Sigmoid colon (tissue), 7 donors: Measurements from ENCODE around the gene EEF1A2. TPM values are rescaled to one million over a fixed set of nuclear protein-coding genes. Genes with fewer than 3 reads are reported as not detected.
A peak's percentile ranks its signal among the peaks of the same experiment; 100 is the strongest.

ENCODE experiments used
- DNase-seq: peaks from one replicate; pipeline ENCODE4 v3.0.0-alpha.2; 2019
- H3K27ac ChIP-seq, 4 donors: fragments of 200-600 bp; sonication (generic); one replicate each; pipeline ENCODE4 v1.5.1; 2016 to 2019; ENCODE audit warnings: mild to moderate bottlenecking in 1 of 4
- H3K27me3 ChIP-seq, 3 donors: fragments of 200-600 bp; sonication (generic); one replicate each; pipeline ENCODE4 v1.5.1; 2019; ENCODE audit warnings: mild to moderate bottlenecking in 1 of 3
- H3K36me3 ChIP-seq, 4 donors: fragments of 200-600 bp; sonication (generic); one replicate each; pipeline ENCODE4 v1.5.1; 2016 to 2019
- H3K4me1 ChIP-seq, 4 donors: fragments of 200-600 bp; sonication (generic); one replicate each; pipeline ENCODE4 v1.5.1; 2017 to 2019
- H3K4me3 ChIP-seq, 4 donors: fragments of 200-600 bp; sonication (generic); one replicate each; pipeline ENCODE4 v1.5.1; 2017 to 2019; ENCODE audit warnings: mild to moderate bottlenecking in 2 of 4, moderate library complexity in 1 of 4
- H3K9me3 ChIP-seq, 4 donors: fragments of 200-600 bp in 3 of 4; sonication (generic) in 3 of 4; one replicate each; pipeline versions ENCODE4 v1.5.1 to v1.6.1; 2013 to 2019
- EP300 ChIP-seq, 4 donors: sonication (generic); formaldehyde crosslinking; IDR thresholded peaks; one replicate each; pipeline ENCODE4 v1.6.1; 2017; ENCODE audit warnings: antibody characterized with exemption in 4 of 4
- POLR2A ChIP-seq, 2 donors: fragments of 450-650 bp; IDR thresholded peaks; one replicate each; pipeline ENCODE4 v1.6.1; 2016; ENCODE audit warnings: antibody characterized with exemption in 2 of 2, mild to moderate bottlenecking in 2 of 2, moderate library complexity in 2 of 2
- POLR2AphosphoS5 ChIP-seq, 4 donors: sonication (generic); formaldehyde crosslinking; IDR thresholded peaks; one replicate each; pipeline ENCODE4 v1.6.1; 2017; ENCODE audit warnings: antibody characterized with exemption in 4 of 4
- WGBS, 2 donors: extraction: QIAGEN DNeasy Blood & Tissue Kit; methylation state at CpG; one replicate each; pipeline ENCODE4 v1.1.7; 2013; 5-methylcytosine and 5-hydroxymethylcytosine counted together
- intact Hi-C: fragments of 100-400 bp; cut with DNase I; formaldehyde crosslinking; loops from one replicate; pipeline ENCODE4 v1.15.1; 2023
- polyA plus RNA-seq, 3 donors: library from polyadenylated mRNA; stranded (reverse); fragments of 200-250 nt; gene quantifications; one replicate each; pipeline ENCODE4 v1.2.3, GENCODE V29; 2013
- total RNA-seq, 4 donors: library from RNA; depleted of rRNA; stranded (reverse); fragments of >200 nt; gene quantifications; one replicate each; pipeline ENCODE4 v1.1.0, GENCODE V29; 2016
- TF ChIP-seq, protein P1 (sequence below), 4 experiments: fragments of 450-650 bp in 3 of 4; fragments of 200-600 bp in 1 of 4; IDR thresholded peaks; one replicate each; pipeline ENCODE4 v1.5.1; 2016 to 2019; ENCODE audit warnings: antibody characterized with exemption in 4 of 4, mild to moderate bottlenecking in 3 of 4, moderate library complexity in 2 of 4
- donor health status: healthy with polysubstance abuse.
- donor health status: Bipolar disorder and iron deficiency.
- donor health status: healthy.

The EEF1A2 gene
- total and polyA plus RNA-seq, 7 donors, result 2.8 to 14.3 (median 7.8) TPM

DNA sequence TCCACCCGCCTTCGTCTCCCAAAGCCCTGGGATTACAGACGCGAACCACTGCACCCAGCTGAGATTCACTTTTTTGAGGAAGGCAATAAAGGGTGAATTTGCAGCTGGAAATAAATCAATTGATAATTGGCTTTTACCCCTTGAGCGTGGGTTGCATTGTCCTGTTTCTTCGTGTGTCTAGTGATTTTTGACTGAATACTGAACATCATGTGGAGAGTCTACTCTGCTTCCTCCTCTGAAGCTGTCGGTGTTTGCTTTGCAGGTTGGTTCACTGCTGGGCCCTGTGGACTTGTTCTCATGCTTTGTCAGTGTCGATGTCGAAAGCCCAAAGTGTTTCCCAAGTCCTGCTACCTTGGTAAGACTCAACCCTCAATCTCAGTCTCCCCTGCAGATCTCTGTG is 5.8 kb upstream of the EEF1A2 start:
- Histone ChIP-seq H3K27ac (no peak overlapping the region), H3K36me3 (no peaks in the 10 kb centered on the region), H3K4me3 (no peak overlapping the region), H3K27me3 (peaks cover 7 to 45% (median 22%) of the 10 kb centered on the region in 3 donors), H3K4me1 (peaks cover 0 to 10% (median 5%) of the 10 kb centered on the region in 4 donors), H3K9me3 (peaks cover 0 to 6% (median 2%) of the 10 kb centered on the region in 4 donors)
- intact Hi-C loops, result no loop called here
- 86 to 89% methylated on average over 9 of the region's 9 CpGs for WGBS, 2 donors
- no peak for DNase-seq
- no peak for TF ChIP-seq POLR2A (IDR thresholded peaks at IDR 0.05)
- TF ChIP-seq, protein P1, sequence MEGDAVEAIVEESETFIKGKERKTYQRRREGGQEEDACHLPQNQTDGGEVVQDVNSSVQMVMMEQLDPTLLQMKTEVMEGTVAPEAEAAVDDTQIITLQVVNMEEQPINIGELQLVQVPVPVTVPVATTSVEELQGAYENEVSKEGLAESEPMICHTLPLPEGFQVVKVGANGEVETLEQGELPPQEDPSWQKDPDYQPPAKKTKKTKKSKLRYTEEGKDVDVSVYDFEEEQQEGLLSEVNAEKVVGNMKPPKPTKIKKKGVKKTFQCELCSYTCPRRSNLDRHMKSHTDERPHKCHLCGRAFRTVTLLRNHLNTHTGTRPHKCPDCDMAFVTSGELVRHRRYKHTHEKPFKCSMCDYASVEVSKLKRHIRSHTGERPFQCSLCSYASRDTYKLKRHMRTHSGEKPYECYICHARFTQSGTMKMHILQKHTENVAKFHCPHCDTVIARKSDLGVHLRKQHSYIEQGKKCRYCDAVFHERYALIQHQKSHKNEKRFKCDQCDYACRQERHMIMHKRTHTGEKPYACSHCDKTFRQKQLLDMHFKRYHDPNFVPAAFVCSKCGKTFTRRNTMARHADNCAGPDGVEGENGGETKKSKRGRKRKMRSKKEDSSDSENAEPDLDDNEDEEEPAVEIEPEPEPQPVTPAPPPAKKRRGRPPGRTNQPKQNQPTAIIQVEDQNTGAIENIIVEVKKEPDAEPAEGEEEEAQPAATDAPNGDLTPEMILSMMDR (IDR thresholded peaks at IDR 0.05), result no peak
- no peak for TF ChIP-seq POLR2AphosphoS5 (IDR thresholded peaks at IDR 0.05)
- TF ChIP-seq EP300 (IDR thresholded peaks at IDR 0.05), result no peak

DNA sequence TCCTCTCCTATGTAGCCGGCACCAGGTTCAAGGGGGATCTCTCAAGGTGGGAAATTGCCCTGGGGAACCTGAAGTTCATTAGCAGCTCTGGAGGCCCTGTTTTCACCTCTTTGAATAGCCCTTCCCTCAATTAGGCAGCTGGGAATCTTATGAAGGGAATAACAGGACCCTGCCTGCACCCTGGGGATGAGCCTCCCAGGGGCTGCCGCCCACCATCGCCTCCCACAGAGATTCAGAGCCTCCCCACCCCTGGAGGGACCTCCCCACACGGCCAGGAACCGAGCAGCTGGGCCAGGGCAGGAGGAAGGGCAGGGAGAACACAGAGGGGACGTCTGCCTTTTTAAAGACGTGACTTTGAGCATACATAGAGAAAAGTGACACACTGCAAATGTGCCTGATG is 4.6 kb upstream of the EEF1A2 start:
- WGBS, 2 donors, result 42 to 45% methylated on average over 7 of the region's 7 CpGs
- H3K4me3 ChIP-seq, result no peak overlapping the region
- no peak overlapping the region for H3K27ac ChIP-seq
- peaks cover 17 to 48% (median 33%) of the 10 kb centered on the region in 3 donors for H3K27me3 ChIP-seq
- DNase-seq, result no peak
- intact Hi-C loops, result no loop called here
- TF ChIP-seq, protein P1 (IDR thresholded peaks at IDR 0.05), result no peak
- no peak for TF ChIP-seq EP300 (IDR thresholded peaks at IDR 0.05)
- TF ChIP-seq POLR2AphosphoS5 (IDR thresholded peaks at IDR 0.05), result no peak
- TF ChIP-seq POLR2A (IDR thresholded peaks at IDR 0.05), result no peak
- peaks cover 0 to 20% (median 13%) of the 10 kb centered on the region in 4 donors for H3K4me1 ChIP-seq
- no peaks in the 10 kb centered on the region for H3K36me3 ChIP-seq
- peaks cover 0 to 6% (median 2%) of the 10 kb centered on the region in 4 donors for H3K9me3 ChIP-seq

DNA sequence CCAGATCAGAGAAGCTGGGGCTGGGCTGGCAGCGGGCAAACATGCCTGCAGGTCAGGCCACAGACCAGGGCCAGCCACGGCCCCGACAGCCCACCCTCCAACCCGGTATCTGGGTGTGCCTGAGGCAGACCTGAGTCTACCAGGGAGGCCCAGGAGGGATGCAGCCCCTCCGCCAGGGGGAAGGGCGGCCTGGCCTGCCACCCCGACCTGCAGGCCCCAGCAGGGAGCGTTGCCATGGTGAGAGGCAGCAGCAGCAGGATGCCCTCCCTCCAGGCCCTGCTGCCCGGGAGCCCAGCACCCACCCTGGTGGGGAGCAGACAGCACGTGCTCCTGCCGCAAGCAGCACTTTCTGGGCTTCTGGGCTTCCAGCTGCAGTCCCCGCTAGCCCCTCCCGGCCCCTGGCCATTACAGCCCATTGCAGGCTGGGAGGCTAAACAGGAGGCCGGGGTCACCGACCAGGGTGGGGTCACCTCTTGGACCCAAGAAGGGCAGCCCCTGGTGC is 3.8 kb upstream of the EEF1A2 start:
- intact Hi-C loops, result no loop called here
- WGBS, 2 donors, result 50 to 59% methylated on average over 15 of the region's 15 CpGs

DNA sequence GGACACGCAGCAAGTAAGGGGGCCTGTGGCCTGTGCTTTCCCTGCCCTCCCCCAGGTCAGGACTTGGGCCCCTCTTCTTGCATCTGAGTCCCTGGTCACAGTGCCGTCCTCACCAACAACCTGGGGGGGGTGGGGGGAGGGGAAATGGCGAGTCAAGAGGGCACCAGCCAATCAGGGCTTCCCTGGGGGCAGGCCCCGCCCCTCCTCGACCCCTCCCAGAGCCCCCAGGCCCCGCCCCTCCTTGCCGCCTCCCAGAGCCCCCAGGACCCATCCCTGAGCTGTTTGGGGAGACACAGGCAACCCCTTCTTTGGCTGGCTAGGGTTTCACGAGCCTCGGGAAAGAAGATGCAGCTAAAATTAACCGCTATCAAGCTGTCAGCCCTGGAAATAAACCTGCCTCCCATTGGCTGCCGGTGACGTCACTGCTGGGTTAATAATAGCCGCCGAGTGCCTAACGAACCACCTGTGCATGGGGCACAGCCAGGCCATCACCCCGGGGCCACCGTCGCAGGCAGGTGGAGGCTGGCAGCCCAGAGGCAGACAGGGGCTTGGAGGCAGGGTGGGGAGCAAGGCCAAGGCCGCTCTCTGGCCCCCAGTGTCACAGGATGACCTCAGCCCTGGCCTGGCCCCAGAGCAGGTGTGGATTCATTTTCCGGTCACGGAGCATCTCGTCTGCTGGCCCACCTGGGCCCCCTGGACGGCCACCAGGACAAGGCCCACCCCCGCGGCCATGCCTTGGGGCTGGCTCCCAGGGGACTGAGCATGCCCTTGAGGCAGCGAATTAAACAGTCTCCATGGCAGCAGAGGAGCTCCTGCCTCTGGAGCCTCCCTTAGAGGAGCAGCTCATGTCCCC is 3.2 kb upstream of the EEF1A2 start:
- WGBS, 2 donors, result 13 to 30% methylated on average over 26 of the region's 26 CpGs
- Histone ChIP-seq H3K9me3 (peaks cover 0 to 6% (median 2%) of the 10 kb centered on the region in 4 donors), H3K36me3 (no peaks in the 10 kb centered on the region), H3K4me1 (peaks cover 0 to 28% (median 21%) of the 10 kb centered on the region in 4 donors), H3K4me3 (no peak overlapping the region), H3K27ac (no peak overlapping the region), H3K27me3 (peaks cover 29 to 58% (median 42%) of the 10 kb centered on the region in 3 donors)
- TF ChIP-seq POLR2A (IDR thresholded peaks at IDR 0.05) (no peak), POLR2AphosphoS5 (IDR thresholded peaks at IDR 0.05) (no peak), EP300 (IDR thresholded peaks at IDR 0.05) (no peak)
- TF ChIP-seq, protein P1 (IDR thresholded peaks at IDR 0.05), result no peak
- intact Hi-C loops, result no loop called here
- DNase-seq, result peak; percentile 56

More for the DNA sequence above, 3.8 kb upstream of the EEF1A2 start:
- no peak overlapping the region for H3K4me3 ChIP-seq
- peaks cover 0 to 28% (median 21%) of the 10 kb centered on the region in 4 donors for H3K4me1 ChIP-seq
- H3K36me3 ChIP-seq, result no peaks in the 10 kb centered on the region
- H3K27me3 ChIP-seq, result peaks cover 25 to 51% (median 36%) of the 10 kb centered on the region in 3 donors
- H3K9me3 ChIP-seq, result peaks cover 0 to 6% (median 2%) of the 10 kb centered on the region in 4 donors
- no peak overlapping the region for H3K27ac ChIP-seq
- no peak for DNase-seq
- TF ChIP-seq, protein P1 (IDR thresholded peaks at IDR 0.05), result no peak
- TF ChIP-seq POLR2A (IDR thresholded peaks at IDR 0.05) (no peak), EP300 (IDR thresholded peaks at IDR 0.05) (no peak), POLR2AphosphoS5 (IDR thresholded peaks at IDR 0.05) (no peak)
